Right lobe of liver (tissue), 6 donors: ENCODE measurements around the gene SUB1. TPM values are rescaled to one million over a fixed set of nuclear protein-coding genes. Genes with fewer than 3 reads are reported as not detected.

ENCODE experiments used
- ATAC-seq, 4 donors: fragments of 200-7000 bp; cut with Tn5 transposase; one replicate each; pipeline ENCODE4 v1.9.1; 2020; ENCODE audit warnings: mild to moderate bottlenecking in 4 of 4, moderate library complexity in 4 of 4
- DNase-seq, 3 donors: peaks; one replicate each; pipeline ENCODE4 v3.0.0-alpha.2; 2020
- H3K27ac ChIP-seq, 3 donors: fragments of 200-600 bp; one replicate each; pipeline ENCODE4 v1.8.0; 2022
- H3K27me3 ChIP-seq, 2 donors: fragments of 200-600 bp; one replicate each; pipeline ENCODE4 v1.8.0; 2022
- H3K36me3 ChIP-seq, 4 donors: fragments of 200-600 bp; sonication (generic) in 1 of 4; one replicate each; pipeline versions ENCODE4 v1.5.1 to v1.8.0; 2017 to 2022; ENCODE audit warnings: control low read depth in 1 of 4
- H3K4me1 ChIP-seq, 4 donors: fragments of 200-600 bp; sonication (generic) in 1 of 4; one replicate each; pipeline versions ENCODE4 v1.5.1 to v1.8.0; 2017 to 2022; ENCODE audit warnings: control low read depth in 1 of 4
- H3K4me3 ChIP-seq, 3 donors: fragments of 200-600 bp; one replicate each; pipeline ENCODE4 v1.8.0; 2022
- H3K9me3 ChIP-seq, 4 donors: fragments of 200-600 bp; sonication (generic) in 1 of 4; one replicate each; pipeline versions ENCODE4 v1.5.1 to v1.8.0; 2017 to 2022; ENCODE audit warnings: control low read depth in 1 of 4
- CTCF ChIP-seq, 4 donors: fragments of 200-600 bp in 3 of 4; fragments of 450-650 bp in 1 of 4; IDR thresholded peaks; one replicate each; pipeline versions ENCODE4 v1.5.1 to v1.8.0; 2016 to 2022; ENCODE audit warnings: antibody characterized with exemption in 4 of 4, mild to moderate bottlenecking in 2 of 4
- POLR2A ChIP-seq: fragments of 450-650 bp; IDR thresholded peaks from one replicate; pipeline ENCODE4 v1.6.1; 2017; ENCODE audit warnings: antibody characterized with exemption, mild to moderate bottlenecking
- WGBS: methylation state at CpG from one replicate; pipeline ENCODE4 v1.1.6; 2018; ENCODE audit warnings: low coverage, low lambda C conversion rate; ENCODE audit not compliant: insufficient coverage; ENCODE audit errors: missing lambda C conversion rate; 5-methylcytosine and 5-hydroxymethylcytosine counted together
- intact Hi-C, 2 donors: fragments of 100-400 bp; cut with DNase I; formaldehyde crosslinking; loops; one replicate each; pipeline versions ENCODE4 v1.11.2 to v1.14.1; 2022
- total RNA-seq, 6 experiments: library from RNA; depleted of rRNA in 2 of 6; stranded (reverse); fragments of >200 nt in 2 of 6; fragmentation: NEBNext Ultra II Directional in 3 of 6; extraction: Animal tissue kit (Norgen Biotek cat#: 25700) in 3 of 6; gene quantifications; one replicate each; pipeline versions ENCODE4 v1.1.0 to v1.2.4, GENCODE V29; 2016 to 2023
- donor health status: DM: no; HTN: yes; CAD: no.
- donor health status: DM: no; HTN: no; CAD: no.
- donor health status: DM: no; HTN: no; CAD: no.
- donor health status: DM: no; HTN: yes; CAD: no.
- donor health status: DM: no; HTN: yes; CAD: no.

SUB1 gene
- total RNA-seq, 6 experiments from 2014 or later: 52.5 to 124 (median 94.9) TPM

- intact Hi-C loops: no loop called here
- Histone ChIP-seq H3K36me3 (no peaks in the 10 kb centered on the region), H3K4me3 (no peak overlapping the region), H3K27me3 (no peaks in the 10 kb centered on the region), H3K9me3 (no peaks in the 10 kb centered on the region), H3K27ac (no peak overlapping the region), H3K4me1 (peaks cover 0 to 38% (median 0%) of the 10 kb centered on the region in 4 donors)
- WGBS: 22% methylated on average over 2 of the region's 3 CpGs
- DNase-seq (no peak), ATAC-seq (peak; percentile 44 to 91 (median 74))
- no peak for TF ChIP-seq CTCF (IDR thresholded peaks at IDR 0.05)
- TF ChIP-seq POLR2A: no peak
Measured at GRCh38 chr5:32574540-32575175, 10.7 kb upstream of the SUB1 start.

DNA sequence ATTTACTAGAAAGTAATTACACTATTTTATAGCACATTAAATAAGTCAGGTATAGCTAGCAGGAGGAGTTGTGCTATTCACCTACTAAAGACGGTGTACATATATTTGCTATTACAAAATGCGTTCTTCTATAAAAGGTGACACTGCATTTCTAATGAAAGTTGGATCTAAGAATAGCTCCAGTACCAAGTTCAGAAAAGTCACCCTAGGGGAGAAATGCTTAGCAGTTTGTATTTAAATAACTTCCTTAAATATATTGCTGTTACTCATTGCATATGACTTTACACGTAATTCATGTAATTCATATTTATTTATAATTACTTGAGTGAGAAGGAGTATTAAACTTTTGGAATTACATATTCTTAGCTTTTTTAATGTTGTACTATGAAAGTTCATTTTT, 7.0 kb upstream of the SUB1 start:
- Histone ChIP-seq H3K27me3 (no peaks in the 10 kb centered on the region), H3K27ac (no peak overlapping the region), H3K4me3 (no peak overlapping the region), H3K36me3 (no peaks in the 10 kb centered on the region), H3K4me1 (peaks cover 0 to 30% (median 0%) of the 10 kb centered on the region in 4 donors), H3K9me3 (no peaks in the 10 kb centered on the region)
- WGBS: 74% methylated on average over 3 of the region's 3 CpGs
- TF ChIP-seq POLR2A: no peak
- TF ChIP-seq CTCF (IDR thresholded peaks at IDR 0.05): no peak
- no peak for DNase-seq
- no peak for ATAC-seq
- intact Hi-C loops: no loop called here

- WGBS: 97% methylated on average over 3 of the region's 3 CpGs
- intact Hi-C loops: no loop called here
- Histone ChIP-seq H3K27ac (no peak overlapping the region), H3K4me3 (no peak overlapping the region), H3K27me3 (no peaks in the 10 kb centered on the region), H3K36me3 (no peaks in the 10 kb centered on the region), H3K9me3 (no peaks in the 10 kb centered on the region), H3K4me1 (peaks cover 0 to 26% (median 0%) of the 10 kb centered on the region in 4 donors)
- DNase-seq (no peak), ATAC-seq (no peak)
- TF ChIP-seq CTCF (IDR thresholded peaks at IDR 0.05): no peak
- TF ChIP-seq POLR2A: no peak
Measured at GRCh38 chr5:32578764-32579163, 6.6 kb upstream of the SUB1 start.

- Histone ChIP-seq H3K27me3 (no peaks in the 10 kb centered on the region), H3K4me3 (no peak overlapping the region), H3K36me3 (no peaks in the 10 kb centered on the region), H3K27ac (no peak overlapping the region), H3K4me1 (peaks cover 0 to 7% (median 0%) of the 10 kb centered on the region in 4 donors), H3K9me3 (no peaks in the 10 kb centered on the region)
- intact Hi-C loops: loop anchor here in 1 of 2 donors (10.0 kb wide), 1 partner anchor 56 kb away; no protein-coding TSS in a partner anchor
- TF ChIP-seq POLR2A: no peak
- TF ChIP-seq CTCF (IDR thresholded peaks at IDR 0.05): no peak
- ATAC-seq: no peak
- no peak for DNase-seq
- 67% methylated on average over 8 of the region's 12 CpGs for WGBS
Measured at GRCh38 chr5:32581010-32581785, 4.2 kb upstream of the SUB1 start.
